GM19193 (cell line): Measurements from ENCODE around the gene KASH5.

ENCODE experiments used
- POLR2A ChIP-seq: IDR thresholded peaks from 4 replicates; pipeline ENCODE4 v1.6.1; 2011; ENCODE audit not compliant: insufficient read depth, insufficient read length; ENCODE audit errors: extremely low read depth

Gene KASH5

GRCh38 chr19:49462492-49462891 is 74.4 kb downstream of the KASH5 start:
- TF ChIP-seq POLR2A: no peak

DNA sequence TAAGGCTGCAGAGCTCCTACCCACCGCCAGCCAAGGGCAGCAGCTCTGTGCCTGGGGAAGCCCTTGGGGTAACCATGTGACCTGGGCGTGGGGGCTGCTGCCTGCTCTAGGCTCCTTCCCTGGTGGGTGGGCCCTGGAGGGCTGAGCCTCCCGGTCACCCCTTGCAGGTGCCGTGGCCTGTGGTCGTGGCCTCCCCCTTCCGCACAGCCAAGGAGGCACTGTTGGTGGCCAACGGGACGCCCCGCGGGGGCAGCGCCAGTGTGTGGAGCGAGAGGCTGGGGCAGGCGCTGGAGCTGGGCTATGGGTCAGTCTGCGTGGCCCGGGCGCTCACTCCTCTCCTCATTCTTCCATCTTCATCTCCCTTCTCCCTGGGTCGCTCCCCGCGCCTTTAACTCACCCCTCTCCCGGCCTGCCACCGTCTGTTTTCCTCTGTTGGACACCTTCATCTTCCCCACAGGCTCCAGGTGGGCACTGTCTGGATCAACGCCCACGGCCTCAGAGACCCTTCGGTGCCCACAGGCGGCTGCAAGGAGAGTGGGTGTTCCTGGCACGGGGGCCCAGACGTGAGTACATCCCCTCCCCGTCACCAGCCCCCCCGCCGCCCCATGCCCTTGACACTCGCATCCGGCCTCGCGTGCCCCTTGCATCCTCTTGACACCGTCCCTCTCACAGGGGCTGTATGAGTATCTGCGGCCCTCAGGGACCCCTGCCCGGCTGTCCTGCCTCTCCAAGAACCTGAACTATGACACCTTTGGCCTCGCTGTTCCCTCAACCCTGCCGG is 76.1 kb downstream of the KASH5 start:
- no peak for TF ChIP-seq POLR2A

DNA sequence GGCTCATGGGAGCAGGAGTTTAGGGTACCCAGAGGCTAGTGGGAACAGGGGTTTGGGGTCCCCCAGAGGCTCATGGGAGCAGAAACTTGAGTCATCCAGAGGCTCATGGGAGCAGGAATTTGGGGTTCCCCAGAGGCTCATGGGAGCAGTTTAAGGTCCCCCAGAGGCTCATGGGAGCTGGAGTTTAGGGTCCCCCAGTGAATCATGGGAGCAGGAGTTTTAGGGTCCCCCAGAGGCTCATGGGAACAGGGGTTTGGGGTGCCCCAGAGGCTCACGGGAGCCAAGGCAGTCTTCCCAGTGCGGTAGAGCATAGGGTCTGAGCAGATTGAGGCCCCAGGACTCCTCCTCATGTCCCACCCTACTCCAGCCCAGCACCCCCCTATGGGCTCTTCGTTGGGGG is 77.3 kb downstream of the KASH5 start:
- TF ChIP-seq POLR2A: no peak
